Kidney epithelial cell (primary cell): Measurements from ENCODE around the gene FANCC. TPM values are rescaled to one million over a fixed set of nuclear protein-coding genes. Genes with fewer than 3 reads are reported as not detected.
A peak's percentile ranks its signal among the peaks of the same experiment; 100 is the strongest.

Experiments
- DNase-seq: peaks from one replicate; pipeline ENCODE4 v3.0.0-alpha.2; 2010; ENCODE audit warnings: low read depth
- H3K27me3 ChIP-seq: 2 replicates; pipeline ENCODE4 v1.6.0; 2011; ENCODE audit warnings: low read length; ENCODE audit not compliant: control insufficient read depth, insufficient read depth
- H3K36me3 ChIP-seq: 2 replicates; pipeline ENCODE4 v1.5.1; 2011; ENCODE audit warnings: low read length; ENCODE audit not compliant: control insufficient read depth, insufficient read depth
- H3K4me3 ChIP-seq: 2 replicates; pipeline ENCODE4 v1.5.1; 2011; ENCODE audit warnings: low read depth, mild to moderate bottlenecking, control low read depth, low read length
- CTCF ChIP-seq: IDR thresholded peaks from 2 replicates; pipeline ENCODE4 v1.5.1; 2011; ENCODE audit warnings: mild to moderate bottlenecking, moderate library complexity, low read length, control low read depth, inconsistent platforms; ENCODE audit not compliant: insufficient read depth, poor library complexity, severe bottlenecking
- total RNA-seq: library from RNA; depleted of rRNA; stranded (reverse); fragments of >200 nt; gene quantifications from 2 replicates; pipeline ENCODE4 v1.2.3, GENCODE V29; 2015

FANCC gene
- total RNA-seq, 1 donor from 2014 or later: 6.1 TPM

- no peaks in the 10 kb centered on the region for H3K27me3 ChIP-seq
- DNase-seq: no peak
- H3K4me3 ChIP-seq: no peak overlapping the region
- peak; percentile 51 for TF ChIP-seq CTCF
- no peaks in the 10 kb centered on the region for H3K36me3 ChIP-seq
These were observed 48.8 kb downstream of the FANCC start for GRCh38 chr9:95268681-95269080.

- TF ChIP-seq CTCF: no peak
- Histone ChIP-seq H3K27me3 (no peaks in the 10 kb centered on the region), H3K4me3 (no peak overlapping the region), H3K36me3 (no peaks in the 10 kb centered on the region)
- DNase-seq: no peak
These were observed 50.9 kb downstream of the FANCC start for GRCh38 chr9:95266649-95267048.

- TF ChIP-seq CTCF: no peak
- no peaks in the 10 kb centered on the region for H3K27me3 ChIP-seq
- no peak overlapping the region for H3K4me3 ChIP-seq
- no peak for DNase-seq
- H3K36me3 ChIP-seq: no peaks in the 10 kb centered on the region
These were observed 51.5 kb downstream of the FANCC start for GRCh38 chr9:95265960-95266359.

- peak; percentile 51 for TF ChIP-seq CTCF
- no peaks in the 10 kb centered on the region for H3K27me3 ChIP-seq
- no peak for DNase-seq
- H3K4me3 ChIP-seq: no peak overlapping the region
- no peaks in the 10 kb centered on the region for H3K36me3 ChIP-seq
These were observed 52.4 kb downstream of the FANCC start for GRCh38 chr9:95264954-95265615.

- DNase-seq: no peak
- TF ChIP-seq CTCF: no peak
- no peaks in the 10 kb centered on the region for H3K36me3 ChIP-seq
- H3K27me3 ChIP-seq: no peaks in the 10 kb centered on the region
- H3K4me3 ChIP-seq: no peak overlapping the region
These were observed 55.6 kb downstream of the FANCC start for GRCh38 chr9:95261890-95262289.

GRCh38 chr9:95250462-95251221, 66.9 kb downstream of the FANCC start:
- DNase-seq: no peak
- H3K36me3 ChIP-seq: no peaks in the 10 kb centered on the region
- no peak for TF ChIP-seq CTCF
- no peaks in the 10 kb centered on the region for H3K27me3 ChIP-seq
- H3K4me3 ChIP-seq: no peak overlapping the region
